Heart left ventricle (tissue), 16 donors: ENCODE results near the gene POLR2M. TPM values are rescaled to one million over a fixed set of nuclear protein-coding genes. Genes with fewer than 3 reads are reported as not detected.

Experiments used
- ATAC-seq, 4 donors: fragments of 200-7000 bp; cut with Tn5 transposase; one replicate each; pipeline ENCODE4 v1.9.1; 2020 to 2022; ENCODE audit warnings: moderate library complexity in 4 of 4, mild to moderate bottlenecking in 3 of 4, moderate number of reproducible peaks in 1 of 4
- DNase-seq, 5 donors: peaks; one replicate each; pipeline ENCODE4 v3.0.0-alpha.2; 2020
- H3K27ac ChIP-seq, 12 donors: fragments of 200-600 bp; sonication (generic) in 4 of 12; one replicate each; pipeline versions ENCODE4 v1.5.0 to v1.8.0; 2016 to 2022; ENCODE audit warnings: mild to moderate bottlenecking in 2 of 12
- H3K27me3 ChIP-seq, 9 donors: fragments of 200-600 bp; sonication (generic) in 2 of 9; one replicate each; pipeline versions ENCODE4 v1.5.1 to v1.8.0; 2016 to 2022; ENCODE audit warnings: mild to moderate bottlenecking in 3 of 9
- H3K36me3 ChIP-seq, 9 donors: fragments of 200-600 bp; sonication (generic) in 2 of 9; one replicate each; pipeline versions ENCODE4 v1.5.0 to v1.8.0; 2018 to 2022; ENCODE audit warnings: mild to moderate bottlenecking in 2 of 9
- H3K4me1 ChIP-seq, 12 donors: fragments of 200-600 bp; sonication (generic) in 4 of 12; one replicate each; pipeline versions ENCODE4 v1.5.0 to v1.8.0; 2016 to 2022; ENCODE audit warnings: mild to moderate bottlenecking in 3 of 12
- H3K4me3 ChIP-seq, 12 donors: fragments of 200-600 bp; sonication (generic) in 4 of 12; one replicate each; pipeline versions ENCODE4 v1.5.0 to v1.8.0; 2017 to 2022; ENCODE audit warnings: mild to moderate bottlenecking in 9 of 12, moderate library complexity in 4 of 12
- H3K9me3 ChIP-seq, 12 donors: fragments of 200-600 bp; sonication (generic) in 4 of 12; one replicate each; pipeline versions ENCODE4 v1.5.0 to v1.8.0; 2016 to 2022; ENCODE audit warnings: mild to moderate bottlenecking in 1 of 12
- CTCF ChIP-seq, 12 donors: fragments of 200-600 bp; sonication (generic) in 4 of 12; IDR thresholded peaks; one replicate each; pipeline versions ENCODE4 v1.5.0 to v1.8.0; 2018 to 2022; ENCODE audit warnings: antibody characterized with exemption in 12 of 12, mild to moderate bottlenecking in 5 of 12
- POLR2A ChIP-seq, 2 donors: fragments of 450-650 bp; IDR thresholded peaks; one replicate each; pipeline ENCODE4 v1.6.1; 2017; ENCODE audit warnings: antibody characterized with exemption in 2 of 2, mild to moderate bottlenecking in 2 of 2, moderate library complexity in 2 of 2
- WGBS, 4 donors: extraction: QIAGEN DNeasy Blood & Tissue Kit in 2 of 4; methylation state at CpG; one replicate each; pipeline versions ENCODE4 v1.1.5 to v1.1.7; 2013 to 2018; 5-methylcytosine and 5-hydroxymethylcytosine counted together
- intact Hi-C, 10 donors: fragments of 100-400 bp; cut with DNase I; formaldehyde crosslinking; loops; one replicate each; pipeline versions ENCODE4 v1.11.1 to v1.14.2; 2022
- polyA plus RNA-seq, 2 donors: library from polyadenylated mRNA; stranded (reverse); fragments of 200-250 nt; gene quantifications; one replicate each; pipeline ENCODE4 v1.2.3, GENCODE V29; 2013
- total RNA-seq, 9 donors: library from RNA; depleted of rRNA in 2 of 9; stranded (reverse); fragments of >200 nt in 2 of 9; fragmentation: NEBNext Ultra II Directional in 3 of 9; extraction: Animal tissue kit (Norgen Biotek cat#: 25700) in 3 of 9; gene quantifications; one replicate each; pipeline versions ENCODE4 v1.1.0 to v1.2.4, GENCODE V29; 2016 to 2023
- donor health status: ischemic (EF 13 %, LVEDD 7.1; RV severe dilation, severe dysfunction).
- donor health status: healthy with polysubstance abuse.
- donor health status: DM: no; HTN: yes; CAD: no.
- donor health status: DM: no; HTN: no; CAD: no.
- donor health status: ischemic (EF 25% LVEDD 6.9; RV normal size, moderate dysfunction).
- donor health status: ischemic (EF 25% LVEDD 5.7; RV mildly dilated, moderate dysfunction).
- donor health status: healthy.
- donor health status: DM: yes; HTN: yes; CAD: no.
- donor health status: ischemic (EF 35%, LVEDD 5.7; RV mildly dilated, moderate dysfunction).
- donor health status: nonischemic (EF 11% LVEDD 7.7; RV severe dilation, severe dysfunction).
- donor health status: DM: yes; HTN: yes; CAD: no.
- donor health status: PGD.
- donor health status: ischemic (EF 29% LVEDD 5.4; RV normal size, mild dysfunction).
- donor health status: nonischemic (EF 23%, LVEDD 6.1; RV moderate dilation, normal function).

POLR2M gene
- total and polyA plus RNA-seq, 11 donors: 17.4 to 243 (median 52.8) TPM

- WGBS, 4 donors: 56 to 71% (median 62%) methylated on average over 5 of the region's 5 CpGs
Observed at GRCh38 chr15:57696146-57696545, 10.4 kb upstream of the POLR2M start.

GRCh38 chr15:57697588-57697987 is 8.9 kb upstream of the POLR2M start:
- no peaks in the 10 kb centered on the region for H3K9me3 ChIP-seq
- peaks cover 0 to 29% (median 18%) of the 10 kb centered on the region in 12 donors for H3K4me1 ChIP-seq
- DNase-seq (no peak), ATAC-seq (no peak)
- intact Hi-C loops: no loop called here
- H3K36me3 ChIP-seq: peaks cover 0 to 3% (median 0%) of the 10 kb centered on the region in 9 donors
- no peak overlapping the region for H3K27ac ChIP-seq
- no peak for TF ChIP-seq POLR2A (IDR thresholded peaks at IDR 0.05)
- no peak for TF ChIP-seq CTCF (IDR thresholded peaks at IDR 0.05)
- no peaks in the 10 kb centered on the region for H3K27me3 ChIP-seq
- WGBS, 4 donors: 90 to 100% (median 94%) methylated on average over 4 of the region's 4 CpGs
- no peak overlapping the region for H3K4me3 ChIP-seq

More at GRCh38 chr15:57696146-57696545, 10.4 kb upstream of the POLR2M start:
- peaks cover 0 to 41% (median 32%) of the 10 kb centered on the region in 12 donors for H3K4me1 ChIP-seq
- intact Hi-C loops: no loop called here
- no peaks in the 10 kb centered on the region for H3K9me3 ChIP-seq
- peaks cover 0 to 9% (median 0%) of the 10 kb centered on the region in 9 donors for H3K36me3 ChIP-seq
- DNase-seq (peak in 1 of 5 donors; percentile 27), ATAC-seq (peak in 1 of 4 donors; percentile 27)
- peak overlapping the region in 3 of 12 donors; percentile 4 to 54 (median 39) for H3K27ac ChIP-seq
- H3K27me3 ChIP-seq: no peaks in the 10 kb centered on the region
- no peak for TF ChIP-seq CTCF (IDR thresholded peaks at IDR 0.05)
- TF ChIP-seq POLR2A (IDR thresholded peaks at IDR 0.05): no peak
- H3K4me3 ChIP-seq: no peak overlapping the region

DNA sequence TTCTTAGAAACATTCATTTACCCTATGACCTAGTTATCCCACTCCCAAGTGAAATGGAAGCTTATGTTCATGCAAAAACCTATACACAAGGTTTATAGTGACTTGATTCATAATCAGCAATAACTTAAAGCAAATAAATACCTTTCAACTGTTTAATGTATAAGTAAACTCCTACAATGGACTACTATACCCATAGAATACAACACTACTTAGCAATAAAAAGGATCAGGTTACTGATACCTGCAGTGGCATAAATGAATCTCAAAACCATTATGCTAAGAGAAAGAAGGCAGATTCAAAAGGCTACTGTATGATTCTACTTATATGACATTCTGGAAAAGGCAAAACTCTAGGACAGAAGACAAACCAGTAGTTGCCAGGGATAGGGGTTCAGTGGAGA is 8.3 kb upstream of the POLR2M start:
- TF ChIP-seq CTCF (IDR thresholded peaks at IDR 0.05) (no peak), POLR2A (IDR thresholded peaks at IDR 0.05) (no peak)
- ATAC-seq: no peak
- intact Hi-C loops: no loop called here

GRCh38 chr15:57698991-57699390 is 7.5 kb upstream of the POLR2M start:
- no peak overlapping the region for H3K27ac ChIP-seq
- DNase-seq (no peak), ATAC-seq (no peak)
- H3K4me3 ChIP-seq: no peak overlapping the region
- intact Hi-C loops: no loop called here
- no peaks in the 10 kb centered on the region for H3K27me3 ChIP-seq
- 73 to 83% (median 78%) methylated on average over 4 of the region's 4 CpGs for WGBS, 4 donors
- TF ChIP-seq CTCF (IDR thresholded peaks at IDR 0.05): no peak
- no peak for TF ChIP-seq POLR2A (IDR thresholded peaks at IDR 0.05)
- peaks cover 0 to 3% (median 0%) of the 10 kb centered on the region in 9 donors for H3K36me3 ChIP-seq
- H3K4me1 ChIP-seq: peaks cover 0 to 16% (median 4%) of the 10 kb centered on the region in 12 donors
- no peaks in the 10 kb centered on the region for H3K9me3 ChIP-seq

More for the DNA sequence above, 8.3 kb upstream of the POLR2M start:
- Histone ChIP-seq H3K9me3 (no peaks in the 10 kb centered on the region), H3K4me1 (peaks cover 0 to 23% (median 11%) of the 10 kb centered on the region in 12 donors), H3K27me3 (no peaks in the 10 kb centered on the region), H3K4me3 (no peak overlapping the region), H3K36me3 (peaks cover 0 to 3% (median 0%) of the 10 kb centered on the region in 9 donors), H3K27ac (no peak overlapping the region)
- no peak for DNase-seq
